HEK293 (cell line): ENCODE measurements around the gene LGALS7.

Experiments
- CTCF ChIA-PET: fragments of 350-600 bp; formaldehyde crosslinking; extraction: SDS; loops from one replicate; lab custom pipeline; 2021; ENCODE audit warnings: antibody characterized with exemption; lab: Yijun Ruan, JAX
- POLR2A ChIA-PET: fragments of 300-600 bp; formaldehyde crosslinking; extraction: SDS; loops from one replicate; lab custom pipeline; 2020; ENCODE audit warnings: antibody characterized with exemption, inconsistent platforms; lab: Yijun Ruan, JAX
- H3K27ac ChIP-seq: fragments of 200-500 bp; sonication (Bioruptor generic); 2 replicates; pipeline ENCODE4 v1.5.1; 2014; ENCODE audit warnings: low read depth, low read length, control low read depth, inconsistent platforms; ENCODE audit errors: extremely low read depth
- H3K36me3 ChIP-seq, 2 experiments: fragments of 200-500 bp in 1 of 2; sonication (Bioruptor generic) in 1 of 2; 1 replicate in 1 of 2; 2 replicates in 1 of 2; pipeline ENCODE4 v1.5.1; 2014 to 2017; ENCODE audit warnings: inconsistent platforms in 2 of 2, low read length in 2 of 2; ENCODE audit not compliant: control insufficient read depth in 2 of 2, insufficient read depth in 1 of 2
- H3K4me1 ChIP-seq: fragments of 200-500 bp; sonication (Bioruptor generic); 2 replicates; pipeline ENCODE4 v1.5.1; 2014; ENCODE audit warnings: mild to moderate bottlenecking, low read length, inconsistent platforms; ENCODE audit not compliant: control insufficient read depth, insufficient read depth
- H3K4me3 ChIP-seq: 2 replicates; pipeline ENCODE4 v1.5.1; 2011; ENCODE audit warnings: low read depth, mild to moderate bottlenecking, control low read depth, low read length, moderate library complexity
- H3K9me3 ChIP-seq: fragments of 200-500 bp; sonication (Bioruptor generic); 2 replicates; pipeline ENCODE4 v1.5.1; 2014; ENCODE audit warnings: low read depth, low read length, inconsistent platforms; ENCODE audit not compliant: control insufficient read depth, insufficient read depth
- BCL11B ChIP-seq: fragments of 450-650 bp; formaldehyde crosslinking; IDR thresholded peaks from 2 replicates; pipeline ENCODE4 v1.5.1; 2016; ENCODE audit warnings: low read depth, missing biosample characterization, missing genetic modification characterization
- GFI1B ChIP-seq: fragments of 450-650 bp; formaldehyde crosslinking; IDR thresholded peaks from 2 replicates; pipeline ENCODE4 v1.5.1; 2016; ENCODE audit warnings: missing biosample characterization, missing genetic modification characterization
- HOXA7 ChIP-seq: sonication (generic); formaldehyde crosslinking; IDR thresholded peaks from 2 replicates; pipeline ENCODE4 v1.8.1; 2022; ENCODE audit warnings: missing genetic modification reagents, borderline replicate concordance
- KLF1 ChIP-seq: fragments of 450-650 bp; formaldehyde crosslinking; IDR thresholded peaks from 2 replicates; pipeline ENCODE4 v1.5.1; 2016; ENCODE audit warnings: missing biosample characterization, missing genetic modification characterization
- KLF10 ChIP-seq: fragments of 450-650 bp; IDR thresholded peaks from 2 replicates; pipeline ENCODE4 v1.5.1; 2018; ENCODE audit warnings: missing biosample characterization, mild to moderate bottlenecking, missing genetic modification characterization
- MEIS1 ChIP-seq: sonication (generic); formaldehyde crosslinking; IDR thresholded peaks from 2 replicates; pipeline ENCODE4 v1.8.1; 2022; ENCODE audit warnings: missing genetic modification reagents, mild to moderate bottlenecking, borderline replicate concordance
- OSR2 ChIP-seq: fragments of 450-650 bp; formaldehyde crosslinking; IDR thresholded peaks from 2 replicates; pipeline ENCODE4 v1.5.1; 2016; ENCODE audit warnings: missing biosample characterization, missing genetic modification characterization
- REPIN1 ChIP-seq: fragments of 450-650 bp; formaldehyde crosslinking; IDR thresholded peaks from 2 replicates; pipeline ENCODE4 v1.5.1; 2017; ENCODE audit warnings: missing biosample characterization, missing genetic modification characterization, low read depth
- SP2 ChIP-seq: fragments of 450-650 bp; formaldehyde crosslinking; IDR thresholded peaks from 2 replicates; pipeline ENCODE4 v1.5.1; 2016; ENCODE audit warnings: missing biosample characterization, missing genetic modification characterization
- TCF7L2 ChIP-seq: IDR thresholded peaks from 2 replicates; pipeline ENCODE4 v1.6.1; 2011; ENCODE audit warnings: low read depth, mild to moderate bottlenecking, inconsistent platforms, low read length, moderate library complexity, borderline replicate concordance
- WT1 ChIP-seq: fragments of 450-650 bp; formaldehyde crosslinking; IDR thresholded peaks from 2 replicates; pipeline ENCODE4 v1.5.1; 2016; ENCODE audit warnings: missing biosample characterization, missing genetic modification characterization
- YY2 ChIP-seq: fragments of 450-650 bp; formaldehyde crosslinking; IDR thresholded peaks from 2 replicates; pipeline ENCODE4 v1.5.1; 2016; ENCODE audit warnings: missing biosample characterization, missing genetic modification characterization
- ZNF138 ChIP-seq: fragments of 450-650 bp; formaldehyde crosslinking; IDR thresholded peaks from 2 replicates; pipeline ENCODE4 v1.5.1; 2016; ENCODE audit warnings: missing biosample characterization, missing genetic modification characterization, borderline replicate concordance
- ZNF174 ChIP-seq: fragments of 450-650 bp; formaldehyde crosslinking; IDR thresholded peaks from 2 replicates; pipeline ENCODE4 v1.5.0; 2017; ENCODE audit warnings: missing biosample characterization, mild to moderate bottlenecking, missing genetic modification characterization
- ZNF221 ChIP-seq: fragments of 450-650 bp; formaldehyde crosslinking; IDR thresholded peaks from 2 replicates; pipeline ENCODE4 v1.5.1; 2017; ENCODE audit warnings: missing biosample characterization, missing genetic modification characterization, borderline replicate concordance
- ZNF335 ChIP-seq: fragments of 450-650 bp; formaldehyde crosslinking; conservative IDR thresholded peaks from 2 replicates; pipeline ENCODE4 v1.5.1; 2016; ENCODE audit warnings: missing biosample characterization, missing genetic modification characterization
- ZNF521 ChIP-seq: fragments of 450-650 bp; formaldehyde crosslinking; IDR thresholded peaks from 2 replicates; pipeline ENCODE4 v1.5.1; 2017; ENCODE audit warnings: missing biosample characterization, mild to moderate bottlenecking, missing genetic modification characterization
- ZNF555 ChIP-seq: fragments of 450-650 bp; formaldehyde crosslinking; conservative IDR thresholded peaks from 2 replicates; pipeline ENCODE4 v1.5.1; 2017; ENCODE audit warnings: missing biosample characterization, mild to moderate bottlenecking, missing genetic modification characterization, inconsistent platforms
- ZNF658 ChIP-seq: fragments of 450-650 bp; formaldehyde crosslinking; IDR thresholded peaks from 2 replicates; pipeline ENCODE4; 2016; ENCODE audit warnings: missing biosample characterization, missing genetic modification characterization
- ZNF707 ChIP-seq: fragments of 450-650 bp; formaldehyde crosslinking; IDR thresholded peaks from 2 replicates; pipeline ENCODE4 v1.5.1; 2016; ENCODE audit warnings: missing biosample characterization, missing genetic modification characterization
- ZNF785 ChIP-seq: fragments of 450-650 bp; formaldehyde crosslinking; IDR thresholded peaks from 2 replicates; pipeline ENCODE4 v1.5.1; 2016; ENCODE audit warnings: missing biosample characterization, missing genetic modification characterization
- ZNF843 ChIP-seq: fragments of 450-650 bp; formaldehyde crosslinking; IDR thresholded peaks from 2 replicates; pipeline ENCODE4 v1.5.1; 2016; ENCODE audit warnings: missing biosample characterization, missing genetic modification characterization
- TF ChIP-seq, protein P1 (sequence below): fragments of 450-650 bp; formaldehyde crosslinking; IDR thresholded peaks from 2 replicates; pipeline ENCODE4 v1.5.1; 2016; ENCODE audit warnings: missing biosample characterization, missing genetic modification characterization
- TF ChIP-seq, protein P2 (sequence below): fragments of 450-650 bp; formaldehyde crosslinking; IDR thresholded peaks from 2 replicates; pipeline ENCODE4 v1.5.1; 2016; ENCODE audit warnings: missing biosample characterization, missing genetic modification characterization
- TF ChIP-seq, protein P3 (sequence below): fragments of 450-650 bp; formaldehyde crosslinking; conservative IDR thresholded peaks from 2 replicates; pipeline ENCODE4 v1.5.1; 2016; ENCODE audit warnings: low read depth, missing biosample characterization, missing genetic modification characterization

Gene LGALS7

DNA sequence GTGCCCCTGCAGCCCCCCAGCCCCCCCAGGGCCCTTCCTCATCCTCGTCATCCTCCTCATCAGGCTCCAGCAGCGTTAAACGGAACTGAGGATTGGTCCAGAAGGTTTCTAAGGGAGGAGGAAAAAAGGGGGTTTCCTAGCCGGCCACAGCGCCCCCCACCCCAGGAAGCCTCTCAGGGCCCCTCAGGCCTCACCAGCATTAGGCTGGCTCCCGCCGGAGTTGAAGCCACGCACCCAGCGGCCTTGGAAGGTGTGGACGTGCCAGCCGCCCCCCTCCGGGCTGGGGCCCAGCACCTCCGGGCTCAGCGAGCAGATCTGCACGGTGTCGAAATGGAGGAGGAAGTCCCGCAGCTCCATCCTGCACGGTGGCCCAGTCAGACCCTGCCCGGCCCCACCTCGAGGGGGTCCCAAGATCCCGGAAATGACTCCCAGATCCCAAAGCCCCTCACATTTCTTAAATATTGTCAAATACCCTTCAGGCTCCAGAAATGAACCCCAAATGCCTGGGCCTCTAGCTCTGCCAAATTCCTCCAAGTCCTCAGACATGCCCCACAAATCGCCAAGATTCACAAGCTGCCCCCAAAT, 35.9 kb downstream of the LGALS7 start (continued):
- no peak for TF ChIP-seq OSR2

DNA sequence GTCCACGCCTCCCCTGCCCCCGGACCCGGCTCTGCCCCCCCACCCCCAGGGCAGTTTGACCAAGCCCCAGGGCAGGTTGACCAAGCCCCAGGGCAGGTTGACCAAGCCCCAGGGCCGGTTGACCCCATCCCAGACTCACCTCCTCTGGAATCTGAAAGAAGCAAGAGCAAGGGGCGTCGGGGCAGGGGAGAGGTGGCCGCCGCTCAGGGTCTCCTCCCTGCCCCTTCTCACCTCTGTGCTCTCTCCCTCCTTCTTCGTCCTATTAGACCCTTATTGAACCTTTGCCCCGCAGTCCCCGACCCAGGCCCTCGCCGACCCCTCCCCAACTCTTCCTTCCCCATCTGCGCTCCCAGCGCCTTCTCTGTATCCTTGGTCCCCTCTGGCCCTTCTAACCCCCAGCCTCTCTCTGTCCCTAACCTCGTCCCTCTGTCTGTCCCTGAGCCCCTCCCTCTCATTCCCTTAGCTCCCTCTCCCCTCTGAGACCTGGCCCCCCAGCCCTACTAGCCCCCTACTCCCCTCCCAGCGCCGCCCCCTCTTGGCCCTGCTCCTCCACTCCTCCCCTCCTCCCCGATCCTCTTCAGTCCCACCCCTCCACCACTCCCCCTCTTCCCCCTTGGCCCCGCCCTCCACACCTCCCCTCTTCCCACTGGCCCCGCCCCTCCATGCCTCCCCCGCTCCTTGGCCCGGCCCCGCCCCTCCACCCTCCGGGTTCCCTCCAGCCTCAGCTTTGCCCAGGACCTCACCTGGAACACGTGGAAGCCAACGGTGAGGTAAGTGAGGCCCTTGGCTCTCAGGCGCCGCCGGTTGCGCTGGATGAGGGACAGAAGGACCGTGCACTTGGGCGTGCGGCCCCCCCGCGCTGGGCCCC, 36.7 kb downstream of the LGALS7 start:
- no peak overlapping the region for H3K27ac ChIP-seq
- H3K4me1 ChIP-seq = peaks cover 5% of the 10 kb centered on the region
- peaks cover 3 to 5% of the 10 kb centered on the region in 2 experiments; a peak in 2 of 3 replicates for H3K36me3 ChIP-seq
- H3K9me3 ChIP-seq = no peaks in the 10 kb centered on the region
- H3K4me3 ChIP-seq = peak overlapping the region; percentile 36
- POLR2A ChIA-PET = interaction anchor here (1.0 to 1.3 kb wide), 2 partner anchors 112 to 116 kb away, joined by 3 read pairs; no protein-coding TSS in a partner anchor
- CTCF ChIA-PET = interaction anchor here (0.5 to 0.8 kb wide), 2 partner anchors 112 to 126 kb away, joined by 3 read pairs; no protein-coding TSS in a partner anchor
- TF ChIP-seq WT1 (tag by site-specific recombination) (peak; percentile 63; the same call in 1 of the 2 replicates), ZNF785 (tag by site-specific recombination) (peak; percentile 63; the same call in 1 of the 2 replicates), KLF1 (peak; percentile 85), ZNF138 (no peak), ZNF658 (tag by site-specific recombination) (peak; percentile 16; the same call in 1 of the 2 replicates), KLF10 (no peak), ZNF335 (no peak), ZNF174 (tag by site-specific recombination) (no peak), ZNF707 (no peak), ZNF221 (no peak), SP2 (tag by site-specific recombination) (peak; percentile 53), BCL11B (tag by site-specific recombination) (peak; percentile 90), ZNF843 (tag by site-specific recombination) (0 out of 2 replicates have a peak, but pooled peaks have one; percentile 28), HOXA7 (CRISPR knock-in tag) (no peak), REPIN1 (tag by site-specific recombination) (no peak), MEIS1 (CRISPR knock-in tag) (no peak), TCF7L2 (no peak), ZNF555 (tag by site-specific recombination) (no peak), GFI1B (no peak), YY2 (tag by site-specific recombination) (no peak; the same call in 1 of the 2 replicates), ZNF521 (peak; percentile 9; the same call in 1 of the 2 replicates)
- TF ChIP-seq, protein P1, sequence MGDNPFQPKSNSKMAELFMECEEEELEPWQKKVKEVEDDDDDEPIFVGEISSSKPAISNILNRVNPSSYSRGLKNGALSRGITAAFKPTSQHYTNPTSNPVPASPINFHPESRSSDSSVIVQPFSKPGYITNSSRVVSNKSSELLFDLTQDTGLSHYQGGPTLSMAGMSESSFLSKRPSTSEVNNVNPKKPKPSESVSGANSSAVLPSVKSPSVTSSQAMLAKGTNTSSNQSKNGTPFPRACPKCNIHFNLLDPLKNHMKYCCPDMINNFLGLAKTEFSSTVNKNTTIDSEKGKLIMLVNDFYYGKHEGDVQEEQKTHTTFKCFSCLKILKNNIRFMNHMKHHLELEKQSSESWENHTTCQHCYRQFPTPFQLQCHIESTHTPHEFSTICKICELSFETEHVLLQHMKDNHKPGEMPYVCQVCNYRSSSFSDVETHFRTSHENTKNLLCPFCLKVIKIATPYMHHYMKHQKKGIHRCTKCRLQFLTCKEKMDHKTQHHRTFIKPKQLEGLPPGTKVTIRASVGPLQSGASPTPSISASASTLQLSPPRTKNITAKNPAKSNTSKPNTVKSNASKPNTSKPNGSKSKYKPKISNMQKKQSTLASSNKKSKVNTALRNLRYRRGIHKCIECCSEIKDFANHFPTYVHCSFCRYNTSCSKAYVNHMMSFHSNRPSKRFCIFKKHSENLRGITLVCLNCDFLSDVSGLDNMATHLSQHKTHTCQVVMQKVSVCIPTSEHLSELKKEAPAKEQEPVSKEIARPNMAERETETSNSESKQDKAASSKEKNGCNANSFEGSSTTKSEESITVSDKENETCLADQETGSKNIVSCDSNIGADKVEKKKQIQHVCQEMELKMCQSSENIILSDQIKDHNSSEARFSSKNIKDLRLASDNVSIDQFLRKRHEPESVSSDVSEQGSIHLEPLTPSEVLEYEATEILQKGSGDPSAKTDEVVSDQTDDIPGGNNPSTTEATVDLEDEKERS = peak; percentile 42; the same call in 1 of the 2 replicates
- TF ChIP-seq, protein P2, sequence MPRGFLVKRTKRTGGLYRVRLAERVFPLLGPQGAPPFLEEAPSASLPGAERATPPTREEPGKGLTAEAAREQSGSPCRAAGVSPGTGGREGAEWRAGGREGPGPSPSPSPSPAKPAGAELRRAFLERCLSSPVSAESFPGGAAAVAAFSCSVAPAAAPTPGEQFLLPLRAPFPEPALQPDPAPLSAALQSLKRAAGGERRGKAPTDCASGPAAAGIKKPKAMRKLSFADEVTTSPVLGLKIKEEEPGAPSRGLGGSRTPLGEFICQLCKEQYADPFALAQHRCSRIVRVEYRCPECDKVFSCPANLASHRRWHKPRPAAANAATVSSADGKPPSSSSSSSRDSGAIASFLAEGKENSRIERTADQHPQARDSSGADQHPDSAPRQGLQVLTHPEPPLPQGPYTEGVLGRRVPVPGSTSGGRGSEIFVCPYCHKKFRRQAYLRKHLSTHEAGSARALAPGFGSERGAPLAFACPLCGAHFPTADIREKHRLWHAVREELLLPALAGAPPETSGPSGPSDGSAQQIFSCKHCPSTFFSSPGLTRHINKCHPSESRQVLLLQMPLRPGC = no peak
- TF ChIP-seq, protein P3, sequence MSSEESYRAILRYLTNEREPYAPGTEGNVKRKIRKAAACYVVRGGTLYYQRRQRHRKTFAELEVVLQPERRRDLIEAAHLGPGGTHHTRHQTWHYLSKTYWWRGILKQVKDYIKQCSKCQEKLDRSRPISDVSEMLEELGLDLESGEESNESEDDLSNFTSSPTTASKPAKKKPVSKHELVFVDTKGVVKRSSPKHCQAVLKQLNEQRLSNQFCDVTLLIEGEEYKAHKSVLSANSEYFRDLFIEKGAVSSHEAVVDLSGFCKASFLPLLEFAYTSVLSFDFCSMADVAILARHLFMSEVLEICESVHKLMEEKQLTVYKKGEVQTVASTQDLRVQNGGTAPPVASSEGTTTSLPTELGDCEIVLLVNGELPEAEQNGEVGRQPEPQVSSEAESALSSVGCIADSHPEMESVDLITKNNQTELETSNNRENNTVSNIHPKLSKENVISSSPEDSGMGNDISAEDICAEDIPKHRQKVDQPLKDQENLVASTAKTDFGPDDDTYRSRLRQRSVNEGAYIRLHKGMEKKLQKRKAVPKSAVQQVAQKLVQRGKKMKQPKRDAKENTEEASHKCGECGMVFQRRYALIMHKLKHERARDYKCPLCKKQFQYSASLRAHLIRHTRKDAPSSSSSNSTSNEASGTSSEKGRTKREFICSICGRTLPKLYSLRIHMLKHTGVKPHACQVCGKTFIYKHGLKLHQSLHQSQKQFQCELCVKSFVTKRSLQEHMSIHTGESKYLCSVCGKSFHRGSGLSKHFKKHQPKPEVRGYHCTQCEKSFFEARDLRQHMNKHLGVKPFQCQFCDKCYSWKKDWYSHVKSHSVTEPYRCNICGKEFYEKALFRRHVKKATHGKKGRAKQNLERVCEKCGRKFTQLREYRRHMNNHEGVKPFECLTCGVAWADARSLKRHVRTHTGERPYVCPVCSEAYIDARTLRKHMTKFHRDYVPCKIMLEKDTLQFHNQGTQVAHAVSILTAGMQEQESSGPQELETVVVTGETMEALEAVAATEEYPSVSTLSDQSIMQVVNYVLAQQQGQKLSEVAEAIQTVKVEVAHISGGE (tag by site-specific recombination) = no peak
